Aorta (tissue), 5 donors: ENCODE results near the gene UGP2. TPM values are rescaled to one million over a fixed set of nuclear protein-coding genes. Genes with fewer than 3 reads are reported as not detected.
A peak's percentile ranks its signal among the peaks of the same experiment; 100 is the strongest.
"Not testable (repeated sequence)": the region's sequence is repeated elsewhere in the genome, so short reads cannot be mapped to it uniquely, and the experiment has no call there.

ENCODE experiments used
- ATAC-seq: fragments of 200-7000 bp; cut with Tn5 transposase; one replicate; pipeline ENCODE4 v1.9.1; 2022; ENCODE audit warnings: moderate library complexity; ENCODE audit not compliant: low FRiP score
- DNase-seq, 2 donors: peaks; one replicate each; pipeline ENCODE4 v3.0.0-alpha.2; 2020
- H3K27ac ChIP-seq, 2 donors: one replicate each; pipeline ENCODE4 v1.5.1; 2013; ENCODE audit warnings: low read length in 2 of 2, mild to moderate bottlenecking in 2 of 2, moderate library complexity in 2 of 2, control low read depth in 1 of 2, inconsistent platforms in 1 of 2, low read depth in 1 of 2
- H3K27me3 ChIP-seq, 2 donors: one replicate each; pipeline ENCODE4 v1.6.1; 2013; ENCODE audit warnings: control low read depth in 1 of 2, low read length in 1 of 2, mild to moderate bottlenecking in 1 of 2, moderate library complexity in 1 of 2; ENCODE audit not compliant: insufficient read depth in 2 of 2, control insufficient read depth in 1 of 2
- H3K36me3 ChIP-seq, 2 donors: one replicate each; pipeline ENCODE4 v1.6.1; 2013; ENCODE audit warnings: control low read depth in 1 of 2, low read length in 1 of 2, mild to moderate bottlenecking in 1 of 2; ENCODE audit not compliant: insufficient read depth in 2 of 2, control insufficient read depth in 1 of 2
- H3K4me1 ChIP-seq, 2 donors: one replicate each; pipeline ENCODE4 v1.6.1; 2013; ENCODE audit warnings: low read length in 2 of 2, control low read depth in 1 of 2, mild to moderate bottlenecking in 1 of 2, moderate library complexity in 1 of 2; ENCODE audit not compliant: insufficient read depth in 2 of 2, control insufficient read depth in 1 of 2
- H3K4me3 ChIP-seq, 2 donors: one replicate each; pipeline ENCODE4 v1.5.1; 2013; ENCODE audit warnings: low read length in 2 of 2, control low read depth in 1 of 2, mild to moderate bottlenecking in 1 of 2
- H3K9me3 ChIP-seq: one replicate; pipeline ENCODE4 v1.6.1; 2013; ENCODE audit warnings: mild to moderate bottlenecking, low read length; ENCODE audit not compliant: control insufficient read depth
- WGBS, 2 donors: extraction: QIAGEN DNeasy Blood & Tissue Kit; methylation state at CpG; one replicate each; pipeline ENCODE4 v1.1.7; 2013; 5-methylcytosine and 5-hydroxymethylcytosine counted together
- intact Hi-C, 2 donors: fragments of 100-400 bp; cut with DNase I; formaldehyde crosslinking; loops; one replicate each; pipeline versions ENCODE4 v1.14.2 to v1.15.0; 2022
- long read RNA-seq, 2 donors: library from polyadenylated mRNA; unstranded; transcript quantifications; one replicate each; pipeline ENCODE4 v2.0.0, GENCODE V29; 2020 to 2021
- polyA plus RNA-seq, 2 donors: library from polyadenylated mRNA; stranded (reverse); fragments of 200-250 nt; gene quantifications; one replicate each; pipeline ENCODE4 v1.2.3, GENCODE V29; 2013
- total RNA-seq, 2 donors: library from RNA; stranded (reverse); fragmentation: NEBNext Ultra II Directional; extraction: Animal tissue kit (Norgen Biotek cat#: 25700); gene quantifications; one replicate each; pipeline ENCODE4 v1.2.1, GENCODE V29; 2021
- donor health status: healthy with polysubstance abuse.
- donor health status: Bipolar disorder and iron deficiency.
- donor health status: DM: no; HTN: no; CAD: no.
- donor health status: DM: no; HTN: no; CAD: no.
- donor health status: DM: yes; HTN: yes; CAD: no.

Gene UGP2
- total RNA-seq (100 to 1,000 TPM; 171 to 188 TPM), polyA plus RNA-seq (100 to 1,000 TPM; 166 to 422 TPM)
- long read RNA-seq, donor 1, transcript UGP2-201 (10 exons, 2,338 nt) = major isoform, 238 of 511 reads
- long read RNA-seq, donor 1, transcript UGP2-202 (10 exons, 2,136 nt) = minor isoform, 200 of 511 reads
- long read RNA-seq, donor 1, partial matches to known transcripts = 25 of 511 reads
- long read RNA-seq, donor 1, other reads (novel, unspliced or antisense) = 44 of 511 reads
- long read RNA-seq, donor 2, transcript UGP2-201 (10 exons, 2,338 nt) = minor isoform, 20 of 90 reads
- long read RNA-seq, donor 2, transcript UGP2-202 (10 exons, 2,136 nt) = major isoform, 49 of 90 reads
- long read RNA-seq, donor 2, partial matches to known transcripts = 5 of 90 reads
- long read RNA-seq, donor 2, other reads (novel, unspliced or antisense) = 15 of 90 reads

DNA sequence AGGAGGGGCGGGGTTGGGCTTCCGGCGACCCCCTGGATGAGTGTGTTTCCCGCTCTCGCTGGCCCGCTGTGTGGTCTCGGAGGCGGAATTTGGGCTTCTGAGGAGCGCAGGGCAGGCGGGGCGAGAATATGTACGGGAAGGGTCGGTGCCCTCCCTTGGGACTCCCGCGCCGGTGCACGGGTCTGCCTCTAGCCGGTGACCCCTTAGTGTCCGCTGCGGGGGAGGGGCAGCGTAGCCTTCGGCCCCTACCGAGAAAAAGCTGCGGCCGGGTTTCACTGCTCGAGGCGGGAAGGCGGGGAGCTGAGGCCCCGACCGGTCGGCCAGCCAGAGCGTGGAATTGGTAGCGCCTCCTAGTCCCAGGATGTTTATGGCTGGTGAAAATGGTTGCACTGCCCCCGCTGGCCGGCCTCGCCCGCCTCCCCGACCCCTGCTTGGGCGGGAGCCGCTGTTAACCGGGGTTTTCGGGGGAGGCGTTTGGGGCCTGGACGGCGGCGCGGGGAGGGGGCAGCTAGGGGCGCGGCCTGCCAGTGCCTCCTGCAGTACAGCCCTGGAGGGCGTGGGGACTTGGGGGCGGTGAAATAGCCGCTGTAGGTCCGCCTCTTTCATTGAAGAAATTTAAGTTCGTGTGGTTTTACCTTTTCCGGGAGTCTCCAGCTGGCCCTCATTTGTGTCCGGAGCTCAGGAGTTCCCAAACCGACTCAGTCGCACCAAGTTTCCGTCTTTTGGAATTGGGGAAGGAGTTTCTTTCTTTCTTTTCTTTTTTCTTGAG lies at the start of gene UGP2:
Gene UGP2 (plus strand): TSS at position 643 of the 769 bp plus-strand sequence. CDS start 290 bp downstream, outside the sequence.
- Histone ChIP-seq H3K27ac (peak within 1 kb of the TSS; percentile 84 to 93), H3K9me3 (no peaks in the 10 kb centered on the region), H3K36me3 (no peaks in the 10 kb centered on the region), H3K27me3 (no peaks in the 10 kb centered on the region), H3K4me3 (peak within 1 kb of the TSS; percentile 68 to 71), H3K4me1 (peaks cover 6 to 7% of the 10 kb centered on the region in 2 donors)
- peak; percentile 97 for DNase-seq
- intact Hi-C loops = loop anchor here (5.0 to 10.0 kb wide), 5 partner anchors 44 to 257 kb away; partner anchors contain the start of genes MDH1 (in 1 of the 2) and WDPCP (in 1 of the 2)
- peak; percentile 95 for ATAC-seq
- 0% methylated on average over 59 of the region's 59 CpGs for WGBS, 2 donors

DNA sequence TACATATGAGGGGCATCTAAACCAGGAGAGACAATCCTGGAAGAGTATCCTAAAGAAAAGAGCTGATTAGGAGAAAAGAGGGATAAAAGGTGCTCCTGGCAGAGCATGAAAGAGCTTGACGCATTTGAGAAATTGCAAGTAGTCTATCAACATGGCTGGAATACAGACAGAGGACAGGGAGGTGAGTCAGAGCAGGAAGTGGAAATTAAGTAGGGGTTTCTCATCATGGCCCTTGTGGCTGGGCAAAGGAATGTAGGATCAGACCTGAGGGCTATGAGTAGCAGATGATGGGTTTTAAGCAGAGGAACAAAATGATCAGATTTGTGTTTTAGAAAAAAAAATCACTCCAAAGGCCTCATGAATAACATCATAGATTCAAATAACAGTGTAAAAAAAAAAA lies 49.2 kb upstream of the UGP2 start:
- intact Hi-C loops = loop anchor here in 1 of 2 donors (10.0 kb wide), 1 partner anchor 52 kb away; the partner anchor contains the start of gene UGP2
- Histone ChIP-seq H3K36me3 (no peaks in the 10 kb centered on the region), H3K27ac (no peak overlapping the region), H3K4me1 (peaks cover 0 to 6% of the 10 kb centered on the region in 2 donors), H3K9me3 (no peaks in the 10 kb centered on the region), H3K4me3 (no peak overlapping the region), H3K27me3 (no peaks in the 10 kb centered on the region)
- WGBS, 2 donors = 96 to 97% methylated on average over 1 of the region's 1 CpG
- DNase-seq = no peak
- ATAC-seq = no peak

DNA sequence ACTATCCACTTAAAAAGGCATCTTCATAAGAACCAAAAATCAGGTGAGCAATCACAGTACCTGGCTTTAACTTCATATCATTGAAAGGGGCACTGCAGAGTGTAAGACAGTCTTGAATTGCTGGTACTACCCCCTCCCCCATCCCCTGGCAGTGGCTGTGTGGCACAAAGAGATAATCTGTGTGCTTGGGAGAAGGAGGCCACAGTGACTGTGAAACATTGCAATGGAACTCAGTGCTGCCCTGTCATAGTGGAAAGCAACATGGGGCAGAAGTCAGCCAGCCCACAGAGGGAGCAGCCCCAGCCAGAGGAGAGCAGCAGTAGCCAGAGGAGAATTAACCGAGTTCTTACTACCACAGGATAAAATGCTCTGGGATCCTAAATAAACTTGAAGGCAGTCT lies 45.3 kb upstream of the UGP2 start:
- DNase-seq = no peak
- WGBS, 2 donors = 6 to 19% methylated on average over 1 of the region's 1 CpG
- H3K4me1 ChIP-seq = peaks cover 1 to 2% of the 10 kb centered on the region in 2 donors
- peak overlapping the region in 1 of 2 donors; percentile 14 for H3K27ac ChIP-seq
- no peak for ATAC-seq
- intact Hi-C loops = loop anchor here (5.0 to 10.0 kb wide), 2 partner anchors 46 to 48 kb away; partner anchors contain the start of gene UGP2 (in 2 of the 2)
- H3K9me3 ChIP-seq = no peaks in the 10 kb centered on the region
- no peak overlapping the region for H3K4me3 ChIP-seq
- no peaks in the 10 kb centered on the region for H3K27me3 ChIP-seq
- H3K36me3 ChIP-seq = no peaks in the 10 kb centered on the region

DNA sequence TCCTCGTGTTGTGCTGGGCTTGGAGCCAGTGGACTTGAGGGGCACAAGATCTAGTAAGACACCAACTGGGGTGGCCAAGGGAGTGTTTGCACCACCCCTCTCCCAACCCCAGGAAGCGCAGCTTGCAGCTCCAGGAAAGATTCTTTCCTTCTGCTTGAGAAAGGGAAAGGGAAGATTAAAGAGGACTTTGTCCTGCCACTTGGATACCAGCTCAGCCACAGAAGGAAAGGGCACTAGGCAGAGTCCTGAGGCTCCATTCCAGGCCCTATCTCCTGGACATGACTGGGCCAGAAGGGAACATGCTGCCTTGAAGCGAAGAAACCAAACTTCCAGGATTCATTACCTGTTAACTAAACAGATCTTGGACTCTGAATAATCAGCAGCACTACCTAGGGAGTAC lies 44.9 kb upstream of the UGP2 start:
- WGBS, 2 donors = 74 to 75% methylated on average over 3 of the region's 3 CpGs
- H3K4me1 ChIP-seq = peaks cover 1 to 2% of the 10 kb centered on the region in 2 donors
- no peak for DNase-seq
- no peaks in the 10 kb centered on the region for H3K36me3 ChIP-seq
- no peak overlapping the region for H3K27ac ChIP-seq
- intact Hi-C loops = loop anchor here (5.0 to 10.0 kb wide), 2 partner anchors 46 to 48 kb away; partner anchors contain the start of gene UGP2 (in 2 of the 2)
- no peaks in the 10 kb centered on the region for H3K27me3 ChIP-seq
- ATAC-seq = no peak
- H3K4me3 ChIP-seq = no peak overlapping the region
- H3K9me3 ChIP-seq = no peaks in the 10 kb centered on the region

DNA sequence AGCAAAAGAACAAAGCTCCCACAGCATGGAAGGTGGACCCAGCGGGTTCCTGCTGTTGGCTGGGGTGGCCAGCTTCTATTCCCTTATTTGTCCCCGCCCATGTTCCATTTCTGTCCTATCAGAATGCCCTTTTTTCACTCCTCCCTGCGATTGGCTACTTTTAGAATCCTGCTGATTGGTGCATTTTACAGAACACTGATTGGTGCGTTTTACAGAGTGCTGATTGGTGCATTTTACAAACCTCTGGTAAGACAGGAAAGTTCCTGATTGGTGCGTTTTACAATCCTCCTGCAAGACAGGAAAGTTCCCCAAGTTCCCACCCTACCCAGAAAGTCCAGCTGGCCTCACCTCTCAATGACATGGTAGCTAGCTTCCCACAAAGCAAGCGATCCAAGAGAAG lies 40.2 kb upstream of the UGP2 start:
- intact Hi-C loops = no loop called here
- Histone ChIP-seq H3K36me3 (no peaks in the 10 kb centered on the region), H3K27me3 (no peaks in the 10 kb centered on the region), H3K4me3 (no peak overlapping the region), H3K27ac (no peak overlapping the region), H3K9me3 (no peaks in the 10 kb centered on the region), H3K4me1 (peaks cover 0 to 1% of the 10 kb centered on the region in 2 donors)
- DNase-seq (no peak), ATAC-seq (no peak)
- WGBS, 2 donors = 98 to 99% methylated on average over 6 of the region's 6 CpGs

DNA sequence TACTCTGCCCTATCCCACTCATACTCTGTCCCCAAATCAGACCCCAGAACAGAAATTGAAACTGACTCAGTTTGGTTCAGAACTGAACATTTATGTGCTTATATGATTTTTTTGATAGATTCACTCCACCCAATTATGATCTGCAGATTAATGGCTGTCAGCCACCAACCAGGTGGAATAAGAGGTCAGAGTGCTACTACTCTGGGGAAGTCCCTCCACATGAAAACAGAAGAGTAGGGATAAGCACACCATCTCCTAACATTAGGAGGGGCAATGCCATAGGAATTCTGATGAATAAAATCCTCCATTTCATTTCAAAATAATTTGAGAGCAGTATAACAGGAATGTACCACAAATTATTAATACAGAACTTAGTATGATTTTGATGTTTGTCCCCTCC lies 36.3 kb upstream of the UGP2 start:
- no peaks in the 10 kb centered on the region for H3K27me3 ChIP-seq
- no peaks in the 10 kb centered on the region for H3K4me1 ChIP-seq
- intact Hi-C loops = no loop called here
- ATAC-seq = no peak
- no peak overlapping the region for H3K4me3 ChIP-seq
- DNase-seq = no peak
- H3K36me3 ChIP-seq = no peaks in the 10 kb centered on the region
- H3K27ac ChIP-seq = no peak overlapping the region
- H3K9me3 ChIP-seq = no peaks in the 10 kb centered on the region

DNA sequence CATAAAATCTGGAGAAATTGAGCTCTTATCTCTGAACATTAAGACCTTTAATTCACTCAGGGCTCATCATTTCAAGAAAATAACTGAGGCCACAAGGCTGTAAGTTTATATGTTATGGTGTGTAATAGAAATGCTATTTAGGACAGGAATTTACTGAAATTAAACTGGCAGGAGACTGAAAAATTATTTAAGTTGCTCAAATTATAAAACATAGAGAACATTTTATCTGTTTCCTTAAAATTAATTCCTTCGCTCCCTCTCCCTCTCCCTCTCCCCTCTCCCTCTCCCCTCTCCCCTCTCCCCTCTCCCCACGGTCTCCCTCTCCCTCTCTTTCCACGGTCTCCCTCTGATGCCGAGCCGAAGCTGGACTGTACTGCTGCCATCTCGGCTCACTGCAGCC lies 33.7 kb upstream of the UGP2 start:
- H3K4me1 ChIP-seq, H3K36me3 ChIP-seq, intact Hi-C loops, DNase-seq, H3K27me3 ChIP-seq, H3K27ac ChIP-seq, H3K9me3 ChIP-seq, H3K4me3 ChIP-seq, ATAC-seq: not testable (repeated sequence)
- WGBS, 2 donors = 97 to 100% methylated on average over 1 to 2 of the region's 6 CpGs

DNA sequence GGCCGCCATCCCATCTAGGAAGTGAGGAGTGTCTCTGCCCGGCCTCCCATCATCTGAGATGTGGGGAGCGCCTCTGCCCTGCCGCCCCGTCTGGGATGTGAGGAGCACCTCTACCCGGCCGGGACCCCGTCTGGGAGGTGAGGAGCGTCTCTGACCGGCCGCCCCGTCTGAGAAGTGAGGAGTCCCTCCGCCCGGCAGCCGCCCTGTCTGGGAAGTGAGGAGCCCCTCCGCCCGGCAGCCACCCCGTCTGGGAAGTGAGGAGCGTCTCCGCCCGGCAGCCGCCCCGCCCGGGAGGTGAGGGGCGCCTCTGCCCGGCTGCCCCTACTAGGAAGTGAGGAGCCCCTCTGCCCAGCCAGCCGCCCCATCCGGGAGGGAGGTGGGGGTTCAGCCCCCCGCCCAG lies 32.8 kb upstream of the UGP2 start:
- H3K9me3 ChIP-seq, H3K27me3 ChIP-seq, H3K4me1 ChIP-seq, H3K4me3 ChIP-seq, ATAC-seq, H3K36me3 ChIP-seq, H3K27ac ChIP-seq, DNase-seq, intact Hi-C loops: not testable (repeated sequence)
- 93 to 96% methylated on average over 22 to 29 of the region's 29 CpGs for WGBS, 2 donors
